HL-60 (cell line): ENCODE results near the gene PCCA.

ENCODE experiments used
- GABPA ChIP-seq: IDR thresholded peaks from 2 replicates; pipeline ENCODE4 v1.6.1; 2012; ENCODE audit warnings: low read depth
- POLR2AphosphoS5 ChIP-seq: IDR thresholded peaks from 2 replicates; pipeline ENCODE4 v1.6.1; 2012; ENCODE audit warnings: low read depth
- TF ChIP-seq, protein P1 (sequence below): IDR thresholded peaks from one replicate; pipeline ENCODE4 v1.5.1; 2011; ENCODE audit warnings: low read length, control low read depth, inconsistent platforms; ENCODE audit not compliant: insufficient read depth

DNA sequence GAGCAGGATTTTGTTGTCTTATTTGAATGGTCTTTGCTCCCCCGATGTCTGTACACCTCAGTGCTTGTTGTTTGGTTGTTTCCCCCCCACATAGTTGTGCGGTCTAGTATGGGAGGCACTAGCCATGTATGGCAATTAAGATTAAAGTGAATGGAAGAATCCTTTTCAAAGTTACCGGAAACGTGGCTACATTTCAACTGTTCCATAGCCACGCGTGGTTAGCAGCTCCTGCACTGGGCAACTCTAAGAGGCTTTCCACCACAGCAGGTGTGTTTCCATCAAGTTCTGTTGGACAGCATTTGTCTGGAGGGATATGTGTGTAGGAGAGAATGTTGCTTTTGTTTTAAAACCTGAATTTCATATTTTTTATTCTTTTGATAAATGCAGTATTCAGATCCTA lies 252.4 kb downstream of the PCCA start:
- TF ChIP-seq, protein P1, sequence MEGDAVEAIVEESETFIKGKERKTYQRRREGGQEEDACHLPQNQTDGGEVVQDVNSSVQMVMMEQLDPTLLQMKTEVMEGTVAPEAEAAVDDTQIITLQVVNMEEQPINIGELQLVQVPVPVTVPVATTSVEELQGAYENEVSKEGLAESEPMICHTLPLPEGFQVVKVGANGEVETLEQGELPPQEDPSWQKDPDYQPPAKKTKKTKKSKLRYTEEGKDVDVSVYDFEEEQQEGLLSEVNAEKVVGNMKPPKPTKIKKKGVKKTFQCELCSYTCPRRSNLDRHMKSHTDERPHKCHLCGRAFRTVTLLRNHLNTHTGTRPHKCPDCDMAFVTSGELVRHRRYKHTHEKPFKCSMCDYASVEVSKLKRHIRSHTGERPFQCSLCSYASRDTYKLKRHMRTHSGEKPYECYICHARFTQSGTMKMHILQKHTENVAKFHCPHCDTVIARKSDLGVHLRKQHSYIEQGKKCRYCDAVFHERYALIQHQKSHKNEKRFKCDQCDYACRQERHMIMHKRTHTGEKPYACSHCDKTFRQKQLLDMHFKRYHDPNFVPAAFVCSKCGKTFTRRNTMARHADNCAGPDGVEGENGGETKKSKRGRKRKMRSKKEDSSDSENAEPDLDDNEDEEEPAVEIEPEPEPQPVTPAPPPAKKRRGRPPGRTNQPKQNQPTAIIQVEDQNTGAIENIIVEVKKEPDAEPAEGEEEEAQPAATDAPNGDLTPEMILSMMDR, result no peak
- TF ChIP-seq GABPA, result no peak
- TF ChIP-seq POLR2AphosphoS5, result no peak
